ENCODE data around the gene RHPN2. TPM values are rescaled to one million over a fixed set of nuclear protein-coding genes. Genes with fewer than 3 reads are reported as not detected.

The RHPN2 gene
- total and polyA plus RNA-seq, 5 donors from 2014 or later, result 0.17 to 0.76 (median 0.37) TPM

GRCh38 chr19:33085570-33086128 is 21.0 kb upstream of the RHPN2 start:
- Mint-ChIP-seq H3K4me1 (peaks cover 11 to 33% (median 22%) of the 10 kb centered on the region in 4 donors), H3K27ac (no peak overlapping the region), H3K36me3 (peaks cover 19% of the 10 kb centered on the region), H3K27me3 (no peaks in the 10 kb centered on the region), H3K4me3 (peak overlapping the region in 1 of 4 donors; percentile 39), H3K9me3 (no peaks in the 10 kb centered on the region)
- no peak for DNase-seq
- ATAC-seq (ENCODE audit: low read depth in 2 of 2), result no peak
- no peak overlapping the region for H3K4me3 ChIP-seq (ENCODE audit: low read depth, low read length)
- peaks cover 18% of the 10 kb centered on the region for H3K4me1 ChIP-seq (ENCODE audit: control insufficient read depth, insufficient read depth, low read length, poor library complexity, severe bottlenecking)
- H3K9me3 ChIP-seq (ENCODE audit: control insufficient read depth in 2 of 2, low read length in 2 of 2), result no peaks in the 10 kb centered on the region
- no peaks in the 10 kb centered on the region for H3K27me3 ChIP-seq (ENCODE audit: control insufficient read depth, insufficient read depth, low read length)
- H3K27ac ChIP-seq (ENCODE audit: insufficient read depth, low read length, poor library complexity, severe bottlenecking), result no peak overlapping the region
- peaks cover 27% of the 10 kb centered on the region for H3K36me3 ChIP-seq (ENCODE audit: control insufficient read depth, insufficient read depth, low read length)

- peak within 1 kb of the TSS; percentile 94 to 99 (median 95) for H3K27ac Mint-ChIP-seq
- peak within 1 kb of the TSS; percentile 95 to 99 (median 99) for H3K4me3 Mint-ChIP-seq
- Histone ChIP-seq H3K36me3 (ENCODE audit: control insufficient read depth, insufficient read depth, low read length) (peaks cover 5% of the 10 kb centered on the region), H3K4me3 (ENCODE audit: low read depth, low read length) (peak within 1 kb of the TSS; percentile 93), H3K27ac (ENCODE audit: insufficient read depth, low read length, poor library complexity, severe bottlenecking) (peak within 1 kb of the TSS; percentile 63), H3K27me3 (ENCODE audit: control insufficient read depth, insufficient read depth, low read length) (no peaks in the 10 kb centered on the region), H3K4me1 (ENCODE audit: control insufficient read depth, insufficient read depth, low read length, poor library complexity, severe bottlenecking) (peaks cover 20% of the 10 kb centered on the region), H3K9me3 (ENCODE audit: control insufficient read depth in 2 of 2, low read length in 2 of 2) (no peaks in the 10 kb centered on the region)
- H3K27me3 Mint-ChIP-seq, result no peaks in the 10 kb centered on the region
- peaks cover 9% of the 10 kb centered on the region for H3K36me3 Mint-ChIP-seq
- peak; percentile 89 to 95 for ATAC-seq (ENCODE audit: low read depth in 2 of 2)
- H3K4me1 Mint-ChIP-seq, result peaks cover 9 to 34% (median 22%) of the 10 kb centered on the region in 4 donors
- DNase-seq, result peak; percentile 75 to 88 (median 84)
- no peaks in the 10 kb centered on the region for H3K9me3 Mint-ChIP-seq
Measured at GRCh38 chr19:33080761-33081681, 16.3 kb upstream of the RHPN2 start, which contains the start of gene GPATCH1. Gene GPATCH1, plus strand, starts transcription at chr19:33081181. Its CDS starts 13 bp downstream, at chr19:33081194.

- Mint-ChIP-seq H3K36me3 (no peaks in the 10 kb centered on the region), H3K27ac (no peak overlapping the region), H3K27me3 (peaks cover 6% of the 10 kb centered on the region), H3K4me1 (peaks cover 0 to 8% (median under 1%) of the 10 kb centered on the region in 4 donors), H3K4me3 (no peak overlapping the region), H3K9me3 (peaks cover 0 to 2% (median 0%) of the 10 kb centered on the region in 7 donors)
- H3K4me1 ChIP-seq (ENCODE audit: control insufficient read depth, insufficient read depth, low read length, poor library complexity, severe bottlenecking), result peaks cover 1% of the 10 kb centered on the region
- no peaks in the 10 kb centered on the region for H3K36me3 ChIP-seq (ENCODE audit: control insufficient read depth, insufficient read depth, low read length)
- no peak overlapping the region for H3K4me3 ChIP-seq (ENCODE audit: low read depth, low read length)
- no peaks in the 10 kb centered on the region for H3K9me3 ChIP-seq (ENCODE audit: control insufficient read depth in 2 of 2, low read length in 2 of 2)
- DNase-seq (no peak), ATAC-seq (ENCODE audit: low read depth in 2 of 2) (no peak)
- H3K27ac ChIP-seq (ENCODE audit: insufficient read depth, low read length, poor library complexity, severe bottlenecking), result no peak overlapping the region
- H3K27me3 ChIP-seq (ENCODE audit: control insufficient read depth, insufficient read depth, low read length), result no peaks in the 10 kb centered on the region
Measured at GRCh38 chr19:33075519-33075918, 10.8 kb upstream of the RHPN2 start.

- no peak overlapping the region for H3K27ac Mint-ChIP-seq
- peaks cover 0 to 2% (median 0%) of the 10 kb centered on the region in 7 donors for H3K9me3 Mint-ChIP-seq
- no peak for DNase-seq
- no peaks in the 10 kb centered on the region for H3K4me1 Mint-ChIP-seq
- no peak overlapping the region for H3K27ac ChIP-seq (ENCODE audit: insufficient read depth, low read length, poor library complexity, severe bottlenecking)
- H3K4me3 ChIP-seq (ENCODE audit: low read depth, low read length), result no peak overlapping the region
- no peak for ATAC-seq (ENCODE audit: low read depth in 2 of 2)
- H3K27me3 ChIP-seq (ENCODE audit: control insufficient read depth, insufficient read depth, low read length), result no peaks in the 10 kb centered on the region
- H3K9me3 ChIP-seq (ENCODE audit: control insufficient read depth in 2 of 2, low read length in 2 of 2), result no peaks in the 10 kb centered on the region
- no peaks in the 10 kb centered on the region for H3K36me3 Mint-ChIP-seq
- no peaks in the 10 kb centered on the region for H3K36me3 ChIP-seq (ENCODE audit: control insufficient read depth, insufficient read depth, low read length)
- H3K4me3 Mint-ChIP-seq, result no peak overlapping the region
- H3K27me3 Mint-ChIP-seq, result peaks cover 12% of the 10 kb centered on the region
- H3K4me1 ChIP-seq (ENCODE audit: control insufficient read depth, insufficient read depth, low read length, poor library complexity, severe bottlenecking), result no peaks in the 10 kb centered on the region
Measured at GRCh38 chr19:33071887-33072286, 7.2 kb upstream of the RHPN2 start.

GRCh38 chr19:33067121-33067520 is 2.4 kb upstream of the RHPN2 start:
- Histone ChIP-seq H3K9me3 (ENCODE audit: control insufficient read depth in 2 of 2, low read length in 2 of 2) (no peaks in the 10 kb centered on the region), H3K27me3 (ENCODE audit: control insufficient read depth, insufficient read depth, low read length) (no peaks in the 10 kb centered on the region), H3K27ac (ENCODE audit: insufficient read depth, low read length, poor library complexity, severe bottlenecking) (no peak overlapping the region), H3K4me3 (ENCODE audit: low read depth, low read length) (no peak overlapping the region), H3K4me1 (ENCODE audit: control insufficient read depth, insufficient read depth, low read length, poor library complexity, severe bottlenecking) (peaks cover 6% of the 10 kb centered on the region), H3K36me3 (ENCODE audit: control insufficient read depth, insufficient read depth, low read length) (no peaks in the 10 kb centered on the region)
- Mint-ChIP-seq H3K36me3 (no peaks in the 10 kb centered on the region), H3K27me3 (peaks cover 29% of the 10 kb centered on the region), H3K4me1 (peaks cover 0 to 5% (median 0%) of the 10 kb centered on the region in 4 donors), H3K4me3 (no peak overlapping the region), H3K9me3 (peaks cover 0 to 3% (median 0%) of the 10 kb centered on the region in 7 donors), H3K27ac (no peak overlapping the region)
- DNase-seq (no peak), ATAC-seq (ENCODE audit: low read depth in 2 of 2) (no peak)

- ATAC-seq (ENCODE audit: low read depth in 2 of 2), result no peak
- H3K27me3 ChIP-seq (ENCODE audit: control insufficient read depth, insufficient read depth, low read length), result no peaks in the 10 kb centered on the region
- no peak for DNase-seq
- H3K4me3 ChIP-seq (ENCODE audit: low read depth, low read length), result no peak overlapping the region
- no peaks in the 10 kb centered on the region for H3K9me3 ChIP-seq (ENCODE audit: control insufficient read depth in 2 of 2, low read length in 2 of 2)
- no peaks in the 10 kb centered on the region for H3K36me3 ChIP-seq (ENCODE audit: control insufficient read depth, insufficient read depth, low read length)
- H3K27ac ChIP-seq (ENCODE audit: insufficient read depth, low read length, poor library complexity, severe bottlenecking), result no peak overlapping the region
- Mint-ChIP-seq H3K9me3 (peaks cover 0 to 1% (median 0%) of the 10 kb centered on the region in 7 donors), H3K27ac (no peak overlapping the region), H3K27me3 (peaks cover 35% of the 10 kb centered on the region), H3K4me1 (peaks cover 0 to 5% (median 0%) of the 10 kb centered on the region in 4 donors), H3K36me3 (no peaks in the 10 kb centered on the region), H3K4me3 (peak overlapping the region in 2 of 4 donors; percentile 59 to 66)
- H3K4me1 ChIP-seq (ENCODE audit: control insufficient read depth, insufficient read depth, low read length, poor library complexity, severe bottlenecking), result peaks cover 6% of the 10 kb centered on the region
Measured at GRCh38 chr19:33066543-33066942, 1.9 kb upstream of the RHPN2 start.

GRCh38 chr19:33064458-33064791 is 263 bp downstream of the RHPN2 start:
- peak overlapping the region in 1 of 4 donors; percentile 72 for H3K4me3 Mint-ChIP-seq
- Histone ChIP-seq H3K27ac (ENCODE audit: insufficient read depth, low read length, poor library complexity, severe bottlenecking) (no peak overlapping the region), H3K27me3 (ENCODE audit: control insufficient read depth, insufficient read depth, low read length) (no peaks in the 10 kb centered on the region), H3K4me3 (ENCODE audit: low read depth, low read length) (no peak overlapping the region), H3K36me3 (ENCODE audit: control insufficient read depth, insufficient read depth, low read length) (no peaks in the 10 kb centered on the region), H3K4me1 (ENCODE audit: control insufficient read depth, insufficient read depth, low read length, poor library complexity, severe bottlenecking) (peaks cover 6% of the 10 kb centered on the region), H3K9me3 (ENCODE audit: control insufficient read depth in 2 of 2, low read length in 2 of 2) (no peaks in the 10 kb centered on the region)
- H3K27ac Mint-ChIP-seq, result no peak overlapping the region
- peaks cover 0 to 1% (median 0%) of the 10 kb centered on the region in 7 donors for H3K9me3 Mint-ChIP-seq
- H3K27me3 Mint-ChIP-seq, result peaks cover 50% of the 10 kb centered on the region
- H3K4me1 Mint-ChIP-seq, result peaks cover 0 to 5% (median 0%) of the 10 kb centered on the region in 4 donors
- no peaks in the 10 kb centered on the region for H3K36me3 Mint-ChIP-seq
- DNase-seq, result peak in 1 of 3 donors; percentile 15
- ATAC-seq (ENCODE audit: low read depth in 2 of 2), result no peak

Measured in CD4-positive, CD25-positive, alpha-beta regulatory T cell (primary cell).